ENCODE data around the gene HRH2. TPM values are rescaled to one million over a fixed set of nuclear protein-coding genes. Genes with fewer than 3 reads are reported as not detected.

HRH2 gene
- total RNA-seq, 1 experiment from 2014 or later: 3.3 TPM

DNA sequence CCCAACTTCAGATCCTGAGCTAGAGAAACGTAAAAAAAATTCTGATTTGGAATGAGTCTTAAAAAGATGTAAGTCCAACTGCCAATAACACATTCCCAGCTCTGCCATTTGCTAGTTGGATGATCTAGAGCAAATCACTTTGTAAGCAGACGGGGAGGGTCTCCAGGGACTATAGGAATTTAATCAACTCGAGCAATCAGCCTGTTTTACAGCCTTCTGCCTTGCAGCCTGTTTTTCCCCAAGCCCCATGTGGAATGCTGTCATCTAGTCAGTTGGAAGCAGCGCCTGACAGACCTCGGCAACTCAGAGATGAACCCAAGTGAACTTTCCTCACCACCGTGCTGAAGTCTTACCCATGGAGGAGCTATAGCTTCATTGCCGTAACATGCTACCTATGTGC lies 34.8 kb upstream of the HRH2 start:
- H3K23ac ChIP-seq (ENCODE audit: insufficient read length, low read depth, low read length): no peak overlapping the region
- no peak overlapping the region for H2AFZ ChIP-seq (ENCODE audit: low read length)
- peaks cover 5 to 18% (median 13%) of the 10 kb centered on the region in 3 experiments for H3K36me3 Mint-ChIP-seq (ENCODE audit: insufficient read depth in 1 of 3, low read depth in 3 of 3)
- H3T11ph ChIP-seq (ENCODE audit: low read length): no peak overlapping the region
- no peak overlapping the region for H2BK15ac ChIP-seq (ENCODE audit: low read depth, low read length)
- H2BK20ac ChIP-seq (ENCODE audit: low read depth, low read length, poor library complexity, severe bottlenecking): no peak overlapping the region
- H2AK5ac ChIP-seq (ENCODE audit: insufficient read length, low read length): no peak overlapping the region
- no CpG with 5 or more reads among the region's 7 CpGs for WGBS (ENCODE audit: extremely low coverage, insufficient read length, low lambda C conversion rate)
- H3K9me3 Mint-ChIP-seq: peaks cover 14 to 28% of the 10 kb centered on the region in 2 experiments
- peaks cover 19 to 34% of the 10 kb centered on the region in 2 experiments for H3K4me1 Mint-ChIP-seq
- peaks cover 2% of the 10 kb centered on the region; the same call in 1 of the 2 replicates for H3K27me3 Mint-ChIP-seq (ENCODE audit: low read depth)
- H3K9ac ChIP-seq (ENCODE audit: extremely low read depth, insufficient read length, low read length): no peak overlapping the region
- peaks cover 3% of the 10 kb centered on the region; the same call in 1 of the 2 replicates for H3K4me1 ChIP-seq (ENCODE audit: insufficient read depth, low read length)
- H3K4ac ChIP-seq (ENCODE audit: low read depth, low read length): no peak overlapping the region
- H2BK5ac ChIP-seq (ENCODE audit: insufficient read length, low read length): no peak overlapping the region
- no peaks in the 10 kb centered on the region for H3K27me3 ChIP-seq (ENCODE audit: insufficient read depth, low read length)
- H4K5ac ChIP-seq (ENCODE audit: insufficient read length, low read depth, low read length): no peak overlapping the region
- TF ChIP-seq CTCF (conservative IDR thresholded peaks at IDR 0.05): no peak
- H4K20me1 ChIP-seq (ENCODE audit: control insufficient read depth, insufficient read depth, insufficient read length): no peaks in the 10 kb centered on the region
- no peak overlapping the region for H3K18ac ChIP-seq (ENCODE audit: insufficient read length, low read depth, low read length)
- no peak overlapping the region for H3K14ac ChIP-seq (ENCODE audit: insufficient read depth, low read length)
- peaks cover 13% of the 10 kb centered on the region for H3K9me3 ChIP-seq (ENCODE audit: control insufficient read depth, low read depth, low read length)
- H3K56ac ChIP-seq (ENCODE audit: insufficient read length, low read depth, low read length): no peak overlapping the region
- DNase-seq: no peak
- no peaks in the 10 kb centered on the region for H3K79me2 ChIP-seq (ENCODE audit: insufficient read depth, low read length)
- H3K27ac Mint-ChIP-seq: no peak overlapping the region; a peak in 1 of 7 replicates
- H3K79me1 ChIP-seq (ENCODE audit: insufficient read depth, low read depth, low read length, poor library complexity, severe bottlenecking): no peaks in the 10 kb centered on the region
- no peak overlapping the region for H4K8ac ChIP-seq (replicated peaks; ENCODE audit: insufficient read length, low read depth, low read length)
- H2BK120ac ChIP-seq (ENCODE audit: low read depth, low read length, poor library complexity, severe bottlenecking): no peak overlapping the region
- no peak overlapping the region for H3K4me2 ChIP-seq (ENCODE audit: insufficient read depth, insufficient read length, low read length)
- H3K27ac ChIP-seq (ENCODE audit: insufficient read length, low read depth, low read length): no peak overlapping the region
- no peak overlapping the region for H4K91ac ChIP-seq (ENCODE audit: insufficient read length, low read depth, low read length)
- no peaks in the 10 kb centered on the region for H3K23me2 ChIP-seq (ENCODE audit: insufficient read length, low read depth, low read length, poor library complexity, severe bottlenecking)
- H3K4me3 Mint-ChIP-seq: no peak overlapping the region; a peak in 1 of 5 replicates
- H2BK12ac ChIP-seq (ENCODE audit: insufficient read length, low read depth, low read length): no peak overlapping the region
